ENCODE results near the gene HNRNPM. TPM values are rescaled to one million over a fixed set of nuclear protein-coding genes. Genes with fewer than 3 reads are reported as not detected.
"Not testable (repeated sequence)": the region's sequence is repeated elsewhere in the genome, so short reads cannot be mapped to it uniquely, and the experiment has no call there.

The HNRNPM gene
- total RNA-seq, 1 donor from 2014 or later, result 317 TPM

DNA sequence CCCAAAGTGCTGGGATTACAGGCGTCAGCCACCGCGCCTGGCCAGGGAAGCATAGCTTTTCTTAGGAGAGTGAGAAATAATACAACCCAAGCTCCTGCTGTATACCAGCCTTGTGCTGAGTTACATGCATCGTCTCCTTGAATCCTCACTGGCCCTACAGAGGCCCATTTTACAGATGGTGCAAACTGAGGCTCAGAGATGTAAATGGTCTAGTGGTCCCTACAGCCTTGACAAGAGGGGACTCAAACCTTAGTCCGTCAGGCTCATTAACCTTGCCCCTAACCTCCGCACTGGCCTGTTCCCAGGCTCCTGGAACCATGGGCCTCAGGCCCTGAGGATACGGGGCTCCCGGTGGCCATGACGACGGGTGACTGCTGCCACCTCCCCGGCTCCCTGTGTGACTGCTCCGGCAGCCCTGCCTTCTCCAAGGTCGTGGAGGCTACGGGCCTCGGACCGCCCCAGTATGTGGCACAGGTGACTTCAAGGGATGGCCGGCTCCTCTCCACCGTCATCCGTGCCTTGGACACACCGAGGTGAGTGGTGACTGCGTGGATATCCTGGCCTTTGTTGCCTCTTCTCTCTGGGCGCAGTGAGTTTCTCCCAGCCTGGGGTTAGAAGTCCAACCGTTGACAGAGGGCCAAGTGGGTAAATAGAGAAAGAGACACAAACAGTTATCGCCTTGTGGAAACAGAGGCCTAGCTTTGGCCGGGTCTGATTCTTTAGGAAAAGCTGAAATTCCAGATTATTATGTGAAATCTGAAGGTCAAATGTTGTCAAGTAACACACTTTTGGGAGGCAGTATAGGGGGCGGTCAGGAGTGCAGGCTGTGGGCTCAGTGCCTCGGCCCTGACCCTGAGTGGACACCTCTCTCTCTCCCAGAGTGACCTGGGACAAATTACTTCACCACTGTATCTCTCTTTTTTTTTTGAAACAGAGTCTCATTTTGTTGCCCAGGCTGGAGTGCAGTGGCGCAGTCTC is 23.0 kb upstream of the HNRNPM start:
- DNase-seq (ENCODE audit: extremely low spot score, unreplicated experiment), result no peak
- peaks cover 16% of the 10 kb centered on the region for H3K4me1 Mint-ChIP-seq (ENCODE audit: unreplicated experiment)
- TF ChIP-seq, protein P1, sequence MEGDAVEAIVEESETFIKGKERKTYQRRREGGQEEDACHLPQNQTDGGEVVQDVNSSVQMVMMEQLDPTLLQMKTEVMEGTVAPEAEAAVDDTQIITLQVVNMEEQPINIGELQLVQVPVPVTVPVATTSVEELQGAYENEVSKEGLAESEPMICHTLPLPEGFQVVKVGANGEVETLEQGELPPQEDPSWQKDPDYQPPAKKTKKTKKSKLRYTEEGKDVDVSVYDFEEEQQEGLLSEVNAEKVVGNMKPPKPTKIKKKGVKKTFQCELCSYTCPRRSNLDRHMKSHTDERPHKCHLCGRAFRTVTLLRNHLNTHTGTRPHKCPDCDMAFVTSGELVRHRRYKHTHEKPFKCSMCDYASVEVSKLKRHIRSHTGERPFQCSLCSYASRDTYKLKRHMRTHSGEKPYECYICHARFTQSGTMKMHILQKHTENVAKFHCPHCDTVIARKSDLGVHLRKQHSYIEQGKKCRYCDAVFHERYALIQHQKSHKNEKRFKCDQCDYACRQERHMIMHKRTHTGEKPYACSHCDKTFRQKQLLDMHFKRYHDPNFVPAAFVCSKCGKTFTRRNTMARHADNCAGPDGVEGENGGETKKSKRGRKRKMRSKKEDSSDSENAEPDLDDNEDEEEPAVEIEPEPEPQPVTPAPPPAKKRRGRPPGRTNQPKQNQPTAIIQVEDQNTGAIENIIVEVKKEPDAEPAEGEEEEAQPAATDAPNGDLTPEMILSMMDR (conservative IDR thresholded peaks at IDR 0.05), result no peak
- H3K4me3 Mint-ChIP-seq, result no peak overlapping the region
- no peaks in the 10 kb centered on the region for H3K36me3 Mint-ChIP-seq
- H3K9me3 Mint-ChIP-seq, result no peaks in the 10 kb centered on the region
- no peak overlapping the region for H3K27ac Mint-ChIP-seq
- no peaks in the 10 kb centered on the region for H3K27me3 Mint-ChIP-seq

DNA sequence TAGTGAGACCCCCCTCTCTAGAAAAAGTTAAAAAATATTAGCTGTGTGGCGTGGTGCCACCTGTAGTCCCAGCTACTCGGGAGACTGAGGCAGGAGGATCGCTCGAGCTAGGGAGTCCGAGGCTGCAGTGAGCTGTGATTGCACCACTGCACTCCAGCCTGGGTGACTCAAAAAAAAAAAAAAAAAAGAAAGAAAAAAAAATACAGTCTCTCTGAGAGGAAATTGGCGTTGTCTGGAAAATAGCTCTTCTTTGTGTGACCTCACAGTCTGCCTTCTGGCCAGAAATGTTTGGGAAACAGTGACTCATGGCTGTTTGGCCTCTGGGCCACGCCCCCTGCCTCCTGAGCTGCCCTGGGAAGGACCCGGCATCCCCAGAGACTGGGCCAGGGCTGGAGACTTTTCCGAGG is 21.0 kb upstream of the HNRNPM start:
- Mint-ChIP-seq H3K27me3 (no peaks in the 10 kb centered on the region), H3K4me3 (no peak overlapping the region), H3K9me3 (no peaks in the 10 kb centered on the region), H3K27ac (peak overlapping the region; percentile 70), H3K36me3 (no peaks in the 10 kb centered on the region), H3K4me1 (ENCODE audit: unreplicated experiment) (peaks cover 11% of the 10 kb centered on the region)
- TF ChIP-seq, protein P1 (conservative IDR thresholded peaks at IDR 0.05), result no peak
- DNase-seq (ENCODE audit: extremely low spot score, unreplicated experiment), result no peak

DNA sequence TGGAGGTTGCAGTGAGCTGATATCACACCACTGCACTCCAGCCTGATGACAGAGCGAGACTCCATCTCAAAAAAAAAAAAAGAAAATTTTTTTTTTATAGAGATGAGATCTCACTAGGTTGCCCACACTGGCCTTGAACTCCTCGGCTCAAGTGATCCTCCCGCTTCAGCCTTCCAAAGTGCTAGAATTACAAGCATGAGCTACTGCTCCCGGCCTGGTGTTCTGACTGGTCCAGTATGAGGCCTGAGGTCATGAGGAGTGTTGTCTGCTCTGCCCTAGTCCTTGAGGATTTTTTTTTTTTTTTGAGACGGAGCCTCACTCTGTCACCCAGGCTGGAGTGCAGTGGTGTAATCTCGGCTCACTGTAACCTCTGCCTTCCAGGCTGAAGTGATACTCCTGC is 19.4 kb upstream of the HNRNPM start:
- H3K4me1 Mint-ChIP-seq (ENCODE audit: unreplicated experiment), result peaks cover 11% of the 10 kb centered on the region
- H3K27ac Mint-ChIP-seq; DNase-seq (ENCODE audit: extremely low spot score, unreplicated experiment); H3K27me3 Mint-ChIP-seq; H3K36me3 Mint-ChIP-seq; H3K9me3 Mint-ChIP-seq; H3K4me3 Mint-ChIP-seq: not testable (repeated sequence)

DNA sequence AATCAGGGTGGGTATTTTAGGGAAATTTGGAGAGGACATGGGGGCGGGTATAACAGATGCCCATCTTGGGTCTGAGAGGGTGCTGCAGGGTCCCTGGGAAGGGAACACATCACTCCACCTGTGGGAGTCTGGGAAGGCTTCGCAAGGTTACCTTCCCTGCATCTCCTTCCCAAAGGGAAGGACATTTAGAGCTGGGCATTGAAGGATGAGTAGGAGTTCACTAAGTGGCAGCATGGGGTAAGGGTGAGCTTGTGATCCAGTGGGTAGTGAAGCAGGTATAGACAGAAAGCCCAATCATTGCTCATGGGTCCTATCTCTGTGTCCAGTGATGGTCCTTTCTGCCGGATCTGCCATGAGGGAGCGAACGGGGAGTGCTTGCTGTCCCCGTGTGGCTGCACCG is 18.5 kb upstream of the HNRNPM start:
- TF ChIP-seq, protein P1 (conservative IDR thresholded peaks at IDR 0.05), result no peak
- H3K4me1 Mint-ChIP-seq (ENCODE audit: unreplicated experiment), result peaks cover 11% of the 10 kb centered on the region
- no peaks in the 10 kb centered on the region for H3K36me3 Mint-ChIP-seq
- no peak overlapping the region for H3K27ac Mint-ChIP-seq
- no peak overlapping the region for H3K4me3 Mint-ChIP-seq
- DNase-seq (ENCODE audit: extremely low spot score, unreplicated experiment), result no peak
- no peaks in the 10 kb centered on the region for H3K27me3 Mint-ChIP-seq
- H3K9me3 Mint-ChIP-seq, result no peaks in the 10 kb centered on the region

DNA sequence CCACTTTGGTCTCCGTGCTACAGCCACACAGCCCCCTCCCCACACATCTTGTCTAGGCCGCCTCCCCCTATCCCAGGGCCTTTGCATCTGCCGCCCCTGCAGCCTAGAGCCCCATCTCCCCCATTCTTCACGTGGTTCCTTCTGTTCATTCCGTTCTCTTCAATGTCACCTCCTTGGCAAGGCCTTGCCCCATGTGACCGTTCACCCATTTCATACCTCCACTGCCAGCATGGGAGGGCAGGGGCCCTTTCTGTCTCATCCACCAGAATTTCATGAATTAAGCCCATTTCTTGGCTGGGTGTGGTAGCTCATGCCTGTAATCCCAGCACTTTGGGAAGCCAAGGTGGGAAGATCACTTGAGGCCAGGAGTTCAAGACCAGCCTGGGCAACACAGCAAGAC is 15.7 kb upstream of the HNRNPM start:
- no peak for DNase-seq (ENCODE audit: extremely low spot score, unreplicated experiment)
- Mint-ChIP-seq H3K9me3 (no peaks in the 10 kb centered on the region), H3K27me3 (no peaks in the 10 kb centered on the region), H3K36me3 (no peaks in the 10 kb centered on the region), H3K27ac (no peak overlapping the region), H3K4me1 (ENCODE audit: unreplicated experiment) (peaks cover under 1% of the 10 kb centered on the region), H3K4me3 (no peak overlapping the region)
- TF ChIP-seq, protein P1 (conservative IDR thresholded peaks at IDR 0.05), result no peak

DNA sequence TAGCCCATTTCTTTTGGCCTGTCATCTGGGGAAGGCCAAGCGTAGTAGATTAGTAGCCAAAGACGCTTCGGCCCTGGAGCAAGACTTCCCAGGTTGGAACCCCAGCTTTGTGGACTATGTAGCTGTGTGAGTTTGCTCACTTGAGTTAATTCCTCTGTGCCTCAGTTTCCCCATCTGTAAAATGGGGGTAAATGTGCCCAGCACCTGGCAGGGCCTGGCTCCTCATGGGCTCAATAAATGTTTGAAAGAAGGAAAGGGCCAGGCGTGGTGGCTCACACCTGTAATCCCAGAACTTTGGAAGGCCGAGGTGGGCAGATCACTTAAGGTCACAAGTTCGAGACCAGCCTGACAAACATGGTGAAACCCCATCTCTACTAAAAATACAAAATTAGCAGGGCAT is 14.9 kb upstream of the HNRNPM start:
- no peak for DNase-seq (ENCODE audit: extremely low spot score, unreplicated experiment)
- Mint-ChIP-seq H3K27ac (no peak overlapping the region), H3K4me3 (no peak overlapping the region), H3K36me3 (no peaks in the 10 kb centered on the region), H3K4me1 (ENCODE audit: unreplicated experiment) (no peaks in the 10 kb centered on the region), H3K9me3 (no peaks in the 10 kb centered on the region), H3K27me3 (no peaks in the 10 kb centered on the region)
- TF ChIP-seq, protein P1 (conservative IDR thresholded peaks at IDR 0.05), result no peak

Measured in type B pancreatic cell (in vitro differentiated cells).